Hepatocyte (in vitro differentiated cells): ENCODE measurements around the gene NPTX1.

Experiments used
- CTCF ChIP-seq: fragments of 200-600 bp; sonication (generic); IDR thresholded peaks from 2 replicates; pipeline ENCODE4 v1.5.1; 2016; ENCODE audit warnings: antibody characterized with exemption, mild to moderate bottlenecking; ENCODE audit not compliant: poor library complexity
- EZH2 ChIP-seq: fragments of 200-600 bp; sonication (generic); IDR thresholded peaks from 2 replicates; pipeline ENCODE4 v1.6.1; 2016; ENCODE audit warnings: antibody characterized with exemption, mild to moderate bottlenecking, borderline replicate concordance

GRCh38 chr17:80423536-80424225 lies 52.7 kb downstream of the NPTX1 start:
- TF ChIP-seq CTCF (no peak), EZH2 (no peak)
